ENCODE results near the gene HNRNPR. TPM values are rescaled to one million over a fixed set of nuclear protein-coding genes. Genes with fewer than 3 reads are reported as not detected.

HNRNPR gene
- total and polyA plus RNA-seq, 9 of the 15 experiments (the other 6 are each of a cell fraction or from before 2014, with no cell fraction given), result 80.9 to 372 (median 301) TPM

DNA sequence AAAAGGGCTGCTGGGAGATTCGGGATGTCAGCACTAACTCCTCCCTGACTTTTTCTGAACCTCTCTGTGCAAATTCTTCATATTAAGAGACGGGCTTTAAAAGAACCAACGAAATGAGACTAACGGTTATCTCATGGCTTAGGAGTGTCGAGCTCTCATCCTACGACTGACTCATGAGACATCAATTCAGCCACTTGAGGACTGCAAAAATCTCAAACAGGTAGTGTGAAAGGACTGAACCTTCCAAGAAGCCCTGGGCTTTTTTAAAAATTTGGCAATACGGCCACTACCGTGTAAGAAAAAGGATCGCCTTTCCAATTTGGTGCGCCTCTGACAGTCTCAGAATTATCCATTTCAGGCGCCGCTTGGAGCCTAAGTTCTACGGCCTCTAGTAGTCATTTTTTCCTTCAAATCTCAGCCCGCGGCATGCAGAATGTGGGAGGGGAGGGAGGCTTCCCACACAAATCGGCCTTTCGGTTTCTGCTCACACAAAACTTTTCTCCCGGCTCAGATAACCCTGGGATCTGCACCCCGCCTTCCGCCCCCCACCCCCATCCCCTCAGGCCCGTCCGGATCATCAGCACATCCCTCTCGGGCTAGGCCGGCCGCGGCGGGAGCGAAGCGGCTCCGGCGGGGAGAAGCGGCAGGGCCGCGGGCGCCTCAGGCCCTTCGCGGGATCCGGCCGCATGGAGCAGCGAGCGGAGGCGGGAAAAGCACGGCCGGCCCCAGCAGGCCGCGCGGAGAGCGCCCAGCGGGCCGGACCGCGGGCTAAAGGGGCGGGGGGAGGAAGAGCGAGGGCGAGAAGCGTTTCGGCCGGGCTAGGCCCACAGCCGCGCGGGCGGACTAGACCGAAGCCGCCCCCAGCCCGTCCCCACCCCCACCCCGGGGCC lies 618 bp downstream of the HNRNPR start (continued):
- TF ChIP-seq, protein P1, sequence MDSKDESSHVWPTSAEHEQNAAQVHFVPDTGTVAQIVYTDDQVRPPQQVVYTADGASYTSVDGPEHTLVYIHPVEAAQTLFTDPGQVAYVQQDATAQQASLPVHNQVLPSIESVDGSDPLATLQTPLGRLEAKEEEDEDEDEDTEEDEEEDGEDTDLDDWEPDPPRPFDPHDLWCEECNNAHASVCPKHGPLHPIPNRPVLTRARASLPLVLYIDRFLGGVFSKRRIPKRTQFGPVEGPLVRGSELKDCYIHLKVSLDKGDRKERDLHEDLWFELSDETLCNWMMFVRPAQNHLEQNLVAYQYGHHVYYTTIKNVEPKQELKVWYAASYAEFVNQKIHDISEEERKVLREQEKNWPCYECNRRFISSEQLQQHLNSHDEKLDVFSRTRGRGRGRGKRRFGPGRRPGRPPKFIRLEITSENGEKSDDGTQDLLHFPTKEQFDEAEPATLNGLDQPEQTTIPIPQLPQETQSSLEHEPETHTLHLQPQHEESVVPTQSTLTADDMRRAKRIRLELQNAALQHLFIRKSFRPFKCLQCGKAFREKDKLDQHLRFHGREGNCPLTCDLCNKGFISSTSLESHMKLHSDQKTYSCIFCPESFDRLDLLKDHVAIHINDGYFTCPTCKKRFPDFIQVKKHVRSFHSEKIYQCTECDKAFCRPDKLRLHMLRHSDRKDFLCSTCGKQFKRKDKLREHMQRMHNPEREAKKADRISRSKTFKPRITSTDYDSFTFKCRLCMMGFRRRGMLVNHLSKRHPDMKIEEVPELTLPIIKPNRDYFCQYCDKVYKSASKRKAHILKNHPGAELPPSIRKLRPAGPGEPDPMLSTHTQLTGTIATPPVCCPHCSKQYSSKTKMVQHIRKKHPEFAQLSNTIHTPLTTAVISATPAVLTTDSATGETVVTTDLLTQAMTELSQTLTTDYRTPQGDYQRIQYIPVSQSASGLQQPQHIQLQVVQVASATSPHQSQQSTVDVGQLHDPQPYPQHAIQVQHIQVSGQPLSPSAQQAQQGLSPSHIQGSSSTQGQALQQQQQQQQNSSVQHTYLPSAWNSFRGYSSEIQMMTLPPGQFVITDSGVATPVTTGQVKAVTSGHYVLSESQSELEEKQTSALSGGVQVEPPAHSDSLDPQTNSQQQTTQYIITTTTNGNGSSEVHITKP (IDR thresholded peaks at IDR 0.05; ENCODE audit: partially characterized antibody), result no peak
- 0 out of 2 replicates have a peak, but pooled peaks have one; percentile 8 for TF ChIP-seq EP300 (IDR thresholded peaks at IDR 0.05; ENCODE audit: low read length)
- peak; percentile 24 for TF ChIP-seq FOSL1 (tag; conservative IDR thresholded peaks at IDR 0.05)
- peak; percentile 49 for TF ChIP-seq U2AF1 (optimal IDR thresholded peaks at IDR 0.05; ENCODE audit: low read depth, low read length)
- TF ChIP-seq STAG1 (CRISPR knock-in tag; IDR thresholded peaks at IDR 0.05; ENCODE audit: borderline replicate concordance), result peak; percentile 35; the same call in 1 of the 2 replicates
- TF ChIP-seq ZNF197 (CRISPR knock-in tag; IDR thresholded peaks at IDR 0.05; ENCODE audit: low read depth), result 0 out of 2 replicates have a peak, but pooled peaks have one; percentile 66
- TF ChIP-seq CREBBP (IDR thresholded peaks at IDR 0.05; ENCODE audit: low read depth, low read length), result no peak
- peak in 1 of 2 experiments; percentile 27; a peak in 1 of 4 replicates for TF ChIP-seq MNT (conservative IDR thresholded peaks at IDR 0.05)
- TF ChIP-seq GTF2E2 (tag; IDR thresholded peaks at IDR 0.05), result 0 out of 2 replicates have a peak, but pooled peaks have one; percentile 4
- TF ChIP-seq POLR2G (IDR thresholded peaks at IDR 0.05; ENCODE audit: low read depth, low read length), result peak; percentile 5
- 0 out of 2 replicates have a peak, but pooled peaks have one; percentile 21 for TF ChIP-seq NFIC (IDR thresholded peaks at IDR 0.05)
- TF ChIP-seq HCFC1 (IDR thresholded peaks at IDR 0.05; ENCODE audit: low read depth, low read length), result peak; percentile 5; the same call in 1 of the 2 replicates
- TF ChIP-seq ZNF316 (IDR thresholded peaks at IDR 0.05), result no peak
- TF ChIP-seq ZZZ3 (IDR thresholded peaks at IDR 0.05), result no peak
- no peak; the same call in 1 of the 2 replicates for TF ChIP-seq NFRKB (IDR thresholded peaks at IDR 0.05; ENCODE audit: low read depth)
- TF ChIP-seq PRMT5 (CRISPR knock-in tag; IDR thresholded peaks at IDR 0.05), result no peak
- TF ChIP-seq, protein P2, sequence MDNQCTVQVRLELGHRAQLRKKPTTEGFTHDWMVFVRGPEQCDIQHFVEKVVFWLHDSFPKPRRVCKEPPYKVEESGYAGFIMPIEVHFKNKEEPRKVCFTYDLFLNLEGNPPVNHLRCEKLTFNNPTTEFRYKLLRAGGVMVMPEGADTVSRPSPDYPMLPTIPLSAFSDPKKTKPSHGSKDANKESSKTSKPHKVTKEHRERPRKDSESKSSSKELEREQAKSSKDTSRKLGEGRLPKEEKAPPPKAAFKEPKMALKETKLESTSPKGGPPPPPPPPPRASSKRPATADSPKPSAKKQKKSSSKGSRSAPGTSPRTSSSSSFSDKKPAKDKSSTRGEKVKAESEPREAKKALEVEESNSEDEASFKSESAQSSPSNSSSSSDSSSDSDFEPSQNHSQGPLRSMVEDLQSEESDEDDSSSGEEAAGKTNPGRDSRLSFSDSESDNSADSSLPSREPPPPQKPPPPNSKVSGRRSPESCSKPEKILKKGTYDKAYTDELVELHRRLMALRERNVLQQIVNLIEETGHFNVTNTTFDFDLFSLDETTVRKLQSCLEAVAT (IDR thresholded peaks at IDR 0.05), result peak in 1 of 2 experiments; percentile 70; a peak in 2 of 4 replicates
- TF ChIP-seq SAFB (IDR thresholded peaks at IDR 0.05; ENCODE audit: borderline replicate concordance, low read depth, low read length), result no peak
- TF ChIP-seq HBP1 (CRISPR knock-in tag; IDR thresholded peaks at IDR 0.05), result no peak

Data from K562 (cell line).